ENCODE measurements around the gene PRMT3. TPM values are rescaled to one million over a fixed set of nuclear protein-coding genes. Genes with fewer than 3 reads are reported as not detected.
"Not testable (repeated sequence)": the region's sequence is repeated elsewhere in the genome, so short reads cannot be mapped to it uniquely, and the experiment has no call there.

The PRMT3 gene
- total and polyA plus RNA-seq, 2 donors, result 12.8 to 18.5 TPM

DNA sequence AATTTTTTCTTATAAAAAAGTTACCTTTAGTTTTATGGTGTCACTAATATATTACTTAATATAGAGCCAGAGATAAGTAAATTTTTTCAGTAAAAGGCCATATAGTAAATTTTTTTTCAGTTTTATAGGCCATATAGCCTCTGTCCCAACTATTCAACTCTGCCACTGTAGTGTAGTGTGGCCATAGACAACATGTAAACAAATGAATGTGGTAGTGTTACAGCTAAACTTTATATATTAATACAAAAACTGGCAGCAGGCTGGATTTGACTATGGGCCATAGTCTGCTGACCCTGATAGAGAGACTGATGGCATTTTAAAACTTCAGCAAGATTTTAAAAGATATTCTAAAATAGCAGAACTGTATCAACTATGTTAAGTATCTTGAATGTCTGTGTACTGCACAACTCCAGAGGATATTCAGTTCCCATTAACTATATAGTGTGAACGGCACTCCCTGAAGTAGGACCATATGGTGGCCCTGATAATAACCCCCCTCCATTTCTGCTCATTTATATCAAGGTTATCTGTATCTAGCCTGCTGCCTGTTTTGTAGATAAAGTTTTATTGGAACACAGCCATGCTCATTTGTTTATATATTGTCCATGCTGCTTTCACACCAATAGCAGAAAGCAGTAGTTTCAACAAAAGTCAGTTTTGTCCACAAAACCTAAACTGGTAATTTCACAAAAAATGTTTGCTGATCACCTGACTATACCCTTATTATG is 71.6 kb downstream of the PRMT3 start:
- H3K4me3 ChIP-seq (ENCODE audit: low read length in 2 of 2), result no peak overlapping the region
- H3K36me3 ChIP-seq (ENCODE audit: control insufficient read depth in 2 of 2, insufficient read depth in 2 of 2, low read length in 1 of 2), result no peaks in the 10 kb centered on the region
- H3K27ac ChIP-seq (ENCODE audit: low read depth in 1 of 2, low read length in 1 of 2), result no peak overlapping the region
- no peaks in the 10 kb centered on the region for H3K27me3 ChIP-seq (ENCODE audit: control insufficient read depth in 2 of 2, insufficient read depth in 1 of 2, low read length in 1 of 2)
- H3K4me1 ChIP-seq (ENCODE audit: control insufficient read depth in 2 of 2, insufficient read depth in 2 of 2, low read length in 2 of 2), result no peaks in the 10 kb centered on the region
- no peaks in the 10 kb centered on the region for H3K9me3 ChIP-seq (ENCODE audit: control insufficient read depth in 2 of 2, insufficient read depth in 1 of 2, low read length in 1 of 2)
- 93% methylated on average over 1 of the region's 1 CpG for WGBS
- no peak for DNase-seq (ENCODE audit: low read depth in 6 of 9, low spot score in 9 of 9)

DNA sequence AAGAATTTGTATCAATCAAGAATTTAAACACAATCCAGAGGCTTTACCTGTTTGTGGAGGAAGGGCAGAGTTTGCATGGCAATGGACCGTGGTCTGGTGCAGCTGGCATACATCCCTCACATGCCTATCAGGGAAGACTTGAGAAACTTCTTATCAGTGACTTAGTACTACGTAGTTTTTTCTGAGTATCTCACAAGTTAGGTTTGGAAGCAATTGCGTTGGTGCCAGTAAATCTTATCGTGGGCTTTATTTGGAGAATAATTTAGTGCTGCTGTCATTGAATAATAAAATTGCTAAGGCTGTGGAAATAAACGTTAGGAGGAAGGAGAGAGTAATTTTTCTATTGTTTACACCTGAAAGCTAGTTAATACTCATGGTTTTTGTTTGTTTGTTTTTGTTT is 72.3 kb downstream of the PRMT3 start:
- Histone ChIP-seq H3K4me1 (ENCODE audit: control insufficient read depth in 2 of 2, insufficient read depth in 2 of 2, low read length in 2 of 2) (no peaks in the 10 kb centered on the region), H3K36me3 (ENCODE audit: control insufficient read depth in 2 of 2, insufficient read depth in 2 of 2, low read length in 1 of 2) (no peaks in the 10 kb centered on the region), H3K4me3 (ENCODE audit: low read length in 2 of 2) (no peak overlapping the region), H3K9me3 (ENCODE audit: control insufficient read depth in 2 of 2, insufficient read depth in 1 of 2, low read length in 1 of 2) (no peaks in the 10 kb centered on the region), H3K27me3 (ENCODE audit: control insufficient read depth in 2 of 2, insufficient read depth in 1 of 2, low read length in 1 of 2) (no peaks in the 10 kb centered on the region), H3K27ac (ENCODE audit: low read depth in 1 of 2, low read length in 1 of 2) (no peak overlapping the region)
- no peak for DNase-seq (ENCODE audit: low read depth in 6 of 9, low spot score in 9 of 9)
- WGBS, result 92% methylated on average over 5 of the region's 5 CpGs

DNA sequence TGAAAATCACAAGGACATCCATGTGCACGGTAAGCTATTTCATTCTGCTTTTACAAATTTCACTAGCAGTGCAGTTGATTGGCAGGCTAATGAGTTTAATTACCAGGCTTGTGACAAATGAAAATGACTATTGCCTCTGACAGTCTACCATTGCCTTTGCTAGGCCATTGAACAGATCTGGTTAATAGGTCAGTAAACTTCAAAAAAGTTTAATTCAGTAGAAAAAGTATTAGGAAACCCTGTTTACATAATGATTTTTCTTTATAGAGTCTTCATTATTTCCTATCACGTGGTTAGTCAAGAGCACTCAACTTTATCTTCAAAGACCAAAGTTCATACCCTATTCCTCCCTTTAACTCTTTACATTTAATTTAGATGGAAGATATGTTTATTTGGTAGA is 77.0 kb downstream of the PRMT3 start:
- Histone ChIP-seq H3K4me3 (ENCODE audit: low read length in 2 of 2) (no peak overlapping the region), H3K27ac (ENCODE audit: low read depth in 1 of 2, low read length in 1 of 2) (no peak overlapping the region), H3K4me1 (ENCODE audit: control insufficient read depth in 2 of 2, insufficient read depth in 2 of 2, low read length in 2 of 2) (no peaks in the 10 kb centered on the region), H3K36me3 (ENCODE audit: control insufficient read depth in 2 of 2, insufficient read depth in 2 of 2, low read length in 1 of 2) (peaks cover 0 to 2% of the 10 kb centered on the region in 2 donors), H3K9me3 (ENCODE audit: control insufficient read depth in 2 of 2, insufficient read depth in 1 of 2, low read length in 1 of 2) (no peaks in the 10 kb centered on the region), H3K27me3 (ENCODE audit: control insufficient read depth in 2 of 2, insufficient read depth in 1 of 2, low read length in 1 of 2) (no peaks in the 10 kb centered on the region)
- WGBS, result 98% methylated on average over 2 of the region's 2 CpGs
- no peak for DNase-seq (ENCODE audit: low read depth in 6 of 9, low spot score in 9 of 9)

DNA sequence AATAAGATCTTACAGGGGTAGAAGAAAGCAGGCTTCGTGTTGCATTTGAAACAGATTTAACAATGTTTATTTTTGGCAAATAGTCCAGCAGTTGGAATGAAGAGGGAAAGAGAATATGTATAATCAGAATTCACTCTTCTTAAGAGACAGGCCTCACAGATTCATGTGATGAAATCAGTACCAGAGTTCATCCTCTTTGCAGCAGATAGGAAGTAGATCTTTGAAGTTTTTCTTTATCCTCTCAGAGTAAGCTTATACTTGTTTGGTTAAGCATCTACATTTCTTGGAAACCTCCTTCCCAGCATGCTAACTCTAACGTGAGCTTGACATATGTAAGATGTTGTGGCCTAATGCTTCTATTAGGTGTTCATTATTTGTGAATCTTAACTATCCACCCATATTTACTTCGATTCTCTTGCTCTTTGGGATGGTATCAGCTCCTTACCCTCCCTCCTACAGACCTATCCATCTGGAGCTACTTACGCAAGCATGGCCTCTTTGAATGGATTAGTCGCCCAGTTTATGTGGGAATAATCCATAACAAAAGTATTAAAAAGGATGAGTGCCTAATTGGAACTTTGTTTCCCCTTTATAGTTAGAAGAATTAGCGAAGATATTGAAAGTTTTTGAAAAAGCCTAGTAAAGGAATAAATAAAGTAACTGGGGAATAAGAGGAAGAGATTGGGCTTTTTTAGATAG is 80.1 kb downstream of the PRMT3 start:
- no peak for DNase-seq (ENCODE audit: low read depth in 6 of 9, low spot score in 9 of 9)
- WGBS, result 96% methylated on average over 6 of the region's 6 CpGs
- Histone ChIP-seq H3K36me3 (ENCODE audit: control insufficient read depth in 2 of 2, insufficient read depth in 2 of 2, low read length in 1 of 2) (peaks cover 3 to 7% of the 10 kb centered on the region in 2 donors), H3K4me3 (ENCODE audit: low read length in 2 of 2) (no peak overlapping the region), H3K4me1 (ENCODE audit: control insufficient read depth in 2 of 2, insufficient read depth in 2 of 2, low read length in 2 of 2) (no peaks in the 10 kb centered on the region), H3K27me3 (ENCODE audit: control insufficient read depth in 2 of 2, insufficient read depth in 1 of 2, low read length in 1 of 2) (no peaks in the 10 kb centered on the region), H3K27ac (ENCODE audit: low read depth in 1 of 2, low read length in 1 of 2) (no peak overlapping the region), H3K9me3 (ENCODE audit: control insufficient read depth in 2 of 2, insufficient read depth in 1 of 2, low read length in 1 of 2) (no peaks in the 10 kb centered on the region)

DNA sequence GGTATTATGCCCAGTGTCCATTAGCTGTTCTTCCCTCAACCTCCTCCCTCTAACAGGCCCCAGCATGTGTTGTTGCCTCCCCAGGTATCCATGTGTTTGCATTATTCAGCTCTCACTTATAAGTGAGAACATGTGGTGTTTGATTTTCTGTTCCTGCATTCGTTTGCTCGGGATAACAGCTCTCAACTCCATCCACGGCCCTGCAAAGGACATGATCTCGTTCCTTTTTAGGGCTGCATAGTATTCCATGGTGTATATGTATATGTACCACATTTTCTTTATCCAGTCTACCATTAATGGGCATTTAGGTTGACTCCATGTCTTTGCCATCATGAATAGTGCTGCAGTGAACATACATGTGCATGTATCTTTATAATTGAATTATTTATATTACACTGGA is 82.8 kb downstream of the PRMT3 start:
- no peaks in the 10 kb centered on the region for H3K4me1 ChIP-seq (ENCODE audit: control insufficient read depth in 2 of 2, insufficient read depth in 2 of 2, low read length in 2 of 2)
- DNase-seq (ENCODE audit: low read depth in 6 of 9, low spot score in 9 of 9), result no peak
- peaks cover 7% of the 10 kb centered on the region in 2 donors for H3K36me3 ChIP-seq (ENCODE audit: control insufficient read depth in 2 of 2, insufficient read depth in 2 of 2, low read length in 1 of 2)
- 96% methylated on average over 4 of the region's 4 CpGs for WGBS
- H3K9me3 ChIP-seq (ENCODE audit: control insufficient read depth in 2 of 2, insufficient read depth in 1 of 2, low read length in 1 of 2), result no peaks in the 10 kb centered on the region
- no peak overlapping the region for H3K4me3 ChIP-seq (ENCODE audit: low read length in 2 of 2)
- no peak overlapping the region for H3K27ac ChIP-seq (ENCODE audit: low read depth in 1 of 2, low read length in 1 of 2)
- H3K27me3 ChIP-seq (ENCODE audit: control insufficient read depth in 2 of 2, insufficient read depth in 1 of 2, low read length in 1 of 2), result no peaks in the 10 kb centered on the region

DNA sequence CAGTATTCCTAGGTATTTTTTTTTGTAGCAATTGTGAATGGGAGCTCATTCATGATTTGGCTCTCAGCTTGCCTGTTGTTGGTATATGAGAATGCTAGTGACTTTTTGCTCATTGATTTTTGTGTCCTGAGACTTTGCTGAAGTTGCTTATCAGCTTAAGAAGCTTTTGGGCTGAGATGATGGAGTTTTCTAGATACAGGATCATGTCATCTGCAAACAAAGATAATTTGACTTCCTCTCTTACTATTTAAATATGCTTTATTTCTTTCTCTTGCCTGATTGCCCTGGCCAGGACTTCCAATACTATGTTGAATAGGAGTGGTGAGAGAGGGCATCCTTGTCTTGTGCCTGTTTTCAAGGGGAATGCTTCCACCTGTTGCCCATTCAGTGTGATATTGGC is 84.4 kb downstream of the PRMT3 start:
- H3K4me1 ChIP-seq (ENCODE audit: control insufficient read depth in 2 of 2, insufficient read depth in 2 of 2, low read length in 2 of 2); H3K36me3 ChIP-seq (ENCODE audit: control insufficient read depth in 2 of 2, insufficient read depth in 2 of 2, low read length in 1 of 2); H3K9me3 ChIP-seq (ENCODE audit: control insufficient read depth in 2 of 2, insufficient read depth in 1 of 2, low read length in 1 of 2); DNase-seq (ENCODE audit: low read depth in 6 of 9, low spot score in 9 of 9); H3K27ac ChIP-seq (ENCODE audit: low read depth in 1 of 2, low read length in 1 of 2); H3K4me3 ChIP-seq (ENCODE audit: low read length in 2 of 2); H3K27me3 ChIP-seq (ENCODE audit: control insufficient read depth in 2 of 2, insufficient read depth in 1 of 2, low read length in 1 of 2): not testable (repeated sequence)

DNA sequence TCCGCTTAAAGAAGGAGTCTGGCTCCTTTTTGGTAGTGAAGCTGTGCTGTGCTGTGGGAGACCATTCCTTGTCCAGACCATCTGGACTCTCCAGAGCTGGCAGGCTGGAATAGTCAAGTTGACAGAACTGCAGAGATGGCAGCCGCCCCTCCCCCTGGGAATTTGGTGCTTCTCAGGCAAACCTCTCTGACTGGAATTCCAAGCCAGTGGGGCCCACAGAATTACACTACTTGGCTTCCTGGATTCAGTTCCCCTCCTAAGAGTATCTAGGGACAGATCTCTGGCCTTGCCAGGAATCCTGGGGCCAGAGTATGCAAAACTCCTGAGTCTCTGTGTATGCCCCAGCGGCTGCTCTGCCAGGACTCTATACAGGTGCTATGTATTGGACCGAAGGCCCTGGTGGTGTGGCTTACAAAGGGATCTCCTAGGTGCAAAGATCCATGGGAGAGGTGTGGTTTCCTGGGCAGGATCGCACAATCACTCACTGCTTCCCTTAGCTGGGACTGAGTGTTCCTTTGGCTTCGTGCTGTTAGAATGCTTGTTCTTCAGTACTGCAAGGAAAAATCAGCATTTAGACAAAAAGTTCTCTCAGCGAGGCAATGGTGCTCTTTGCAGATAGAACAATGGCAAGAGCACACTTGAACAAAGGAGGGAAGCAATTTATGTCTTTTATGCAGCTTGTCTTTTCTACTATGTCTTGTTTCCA is 86.8 kb downstream of the PRMT3 start:
- no peak for DNase-seq (ENCODE audit: low read depth in 6 of 9, low spot score in 9 of 9)
- H3K9me3 ChIP-seq (ENCODE audit: control insufficient read depth in 2 of 2, insufficient read depth in 1 of 2, low read length in 1 of 2), result no peaks in the 10 kb centered on the region
- H3K4me1 ChIP-seq (ENCODE audit: control insufficient read depth in 2 of 2, insufficient read depth in 2 of 2, low read length in 2 of 2), result no peaks in the 10 kb centered on the region
- no peaks in the 10 kb centered on the region for H3K27me3 ChIP-seq (ENCODE audit: control insufficient read depth in 2 of 2, insufficient read depth in 1 of 2, low read length in 1 of 2)
- H3K4me3 ChIP-seq (ENCODE audit: low read length in 2 of 2), result no peak overlapping the region
- peaks cover 4 to 7% of the 10 kb centered on the region in 2 donors for H3K36me3 ChIP-seq (ENCODE audit: control insufficient read depth in 2 of 2, insufficient read depth in 2 of 2, low read length in 1 of 2)
- no peak overlapping the region for H3K27ac ChIP-seq (ENCODE audit: low read depth in 1 of 2, low read length in 1 of 2)
- WGBS, result 95% methylated on average over 7 of the region's 7 CpGs

DNA sequence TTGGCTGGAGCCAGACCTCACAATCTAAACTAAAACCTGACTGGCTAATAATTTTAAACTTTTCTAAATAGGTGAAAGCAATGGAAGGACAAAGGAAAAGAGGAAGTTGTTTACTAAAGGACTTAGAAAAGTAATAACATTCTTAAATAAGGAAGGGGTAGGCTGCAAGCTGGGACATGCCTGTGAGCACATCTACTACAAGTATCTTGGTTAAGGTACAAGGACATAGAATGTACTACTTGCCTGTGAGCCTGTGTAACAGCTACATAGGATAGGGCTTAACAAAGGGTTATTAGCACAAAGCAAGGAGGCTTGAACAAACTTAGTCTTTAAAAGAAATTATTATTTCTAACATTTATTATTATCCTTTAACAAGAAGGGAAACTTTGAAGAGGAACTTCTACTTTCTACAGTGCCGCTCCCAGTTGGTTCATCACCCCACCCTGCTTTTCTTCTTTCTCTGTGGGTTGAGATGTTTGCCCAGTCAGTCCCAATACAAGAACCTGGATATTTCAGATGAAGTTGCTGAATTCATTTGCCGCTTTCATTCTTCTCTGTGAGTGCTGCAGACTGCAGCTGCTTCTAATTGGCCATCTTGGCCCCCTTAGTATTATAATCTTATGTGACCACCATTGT is 87.5 kb downstream of the PRMT3 start:
- Histone ChIP-seq H3K4me3 (ENCODE audit: low read length in 2 of 2) (no peak overlapping the region), H3K27me3 (ENCODE audit: control insufficient read depth in 2 of 2, insufficient read depth in 1 of 2, low read length in 1 of 2) (no peaks in the 10 kb centered on the region), H3K9me3 (ENCODE audit: control insufficient read depth in 2 of 2, insufficient read depth in 1 of 2, low read length in 1 of 2) (no peaks in the 10 kb centered on the region), H3K36me3 (ENCODE audit: control insufficient read depth in 2 of 2, insufficient read depth in 2 of 2, low read length in 1 of 2) (peaks cover 4 to 7% of the 10 kb centered on the region in 2 donors), H3K4me1 (ENCODE audit: control insufficient read depth in 2 of 2, insufficient read depth in 2 of 2, low read length in 2 of 2) (no peaks in the 10 kb centered on the region), H3K27ac (ENCODE audit: low read depth in 1 of 2, low read length in 1 of 2) (no peak overlapping the region)
- no peak for DNase-seq (ENCODE audit: low read depth in 6 of 9, low spot score in 9 of 9)
- 92% methylated on average over 2 of the region's 2 CpGs for WGBS
